Testis (tissue), 2 donors: ENCODE data around the gene SAC3D1.
"Not testable (repeated sequence)": the region's sequence is repeated elsewhere in the genome, so short reads cannot be mapped to it uniquely, and the experiment has no call there.

ENCODE experiments used
- CTCF ChIP-seq, 3 experiments: fragments of 450-650 bp in 2 of 3; fragments of 200-600 bp in 1 of 3; sonication (generic) in 1 of 3; IDR thresholded peaks; one replicate each; pipeline ENCODE4 v1.5.1; 2016 to 2019; ENCODE audit warnings: antibody characterized with exemption in 3 of 3, mild to moderate bottlenecking in 2 of 3, moderate library complexity in 1 of 3
- POLR2A ChIP-seq: fragments of 450-650 bp; IDR thresholded peaks from one replicate; pipeline ENCODE4 v1.6.1; 2017; ENCODE audit warnings: antibody characterized with exemption, mild to moderate bottlenecking, moderate library complexity

GRCh38 chr11:65023502-65023901, 17.5 kb upstream of the SAC3D1 start:
- not testable (repeated sequence) for TF ChIP-seq CTCF (IDR thresholded peaks at IDR 0.05); POLR2A
